Thyroid gland (tissue), 4 donors: ENCODE results near the gene HIPK3.

Experiments
- POLR2A ChIP-seq, 2 donors: fragments of 450-650 bp; IDR thresholded peaks; one replicate each; pipeline ENCODE4 v1.6.1; 2017; ENCODE audit warnings: antibody characterized with exemption in 2 of 2, mild to moderate bottlenecking in 2 of 2, moderate library complexity in 1 of 2
- TF ChIP-seq, protein P1 (sequence below), 6 experiments: fragments of 200-600 bp in 3 of 6; fragments of 450-650 bp in 3 of 6; sonication (generic) in 3 of 6; IDR thresholded peaks; one replicate each; pipeline ENCODE4 v1.5.1; 2016 to 2019; ENCODE audit warnings: antibody characterized with exemption in 6 of 6, mild to moderate bottlenecking in 2 of 6, inconsistent platforms in 1 of 6, moderate library complexity in 1 of 6

DNA sequence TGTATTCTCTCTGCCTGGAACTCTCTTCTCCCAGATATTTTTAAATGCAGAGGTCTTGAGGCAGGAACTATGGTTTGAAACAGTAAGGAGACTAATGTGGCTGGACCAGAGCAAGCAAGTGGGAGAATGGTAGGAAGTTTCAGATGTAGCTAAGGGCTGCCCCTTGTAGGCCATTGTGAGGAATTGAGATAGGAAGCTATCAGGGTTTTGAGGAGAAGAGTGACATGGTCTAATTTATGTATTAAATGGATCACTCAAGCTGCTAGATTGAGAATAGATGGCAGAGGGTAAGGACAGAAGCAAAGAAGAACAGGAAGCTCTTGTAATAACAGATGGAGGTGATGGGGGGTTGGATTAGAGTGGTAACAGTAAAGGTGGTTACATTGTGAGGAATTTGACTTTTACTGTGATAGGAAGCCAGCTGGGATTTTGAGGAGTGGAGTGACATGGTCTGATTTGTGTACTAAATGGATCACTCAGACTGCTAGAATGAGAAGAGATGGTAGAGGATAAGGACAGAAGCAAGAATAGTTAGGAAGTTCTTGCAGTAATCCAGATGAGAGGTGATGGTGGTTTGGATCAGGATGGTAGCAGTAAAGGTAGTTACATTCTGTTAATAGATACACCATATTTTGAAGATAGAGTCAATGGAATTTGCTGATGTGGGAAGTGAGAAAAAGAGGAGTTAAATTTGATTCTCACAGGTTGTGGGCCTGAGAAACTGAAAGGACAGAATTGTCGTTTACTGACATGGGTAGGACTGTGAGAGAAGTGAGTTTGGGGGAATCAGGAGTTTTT lies 63.0 kb downstream of the HIPK3 start:
- no peak for TF ChIP-seq POLR2A (IDR thresholded peaks at IDR 0.05)
- TF ChIP-seq, protein P1, sequence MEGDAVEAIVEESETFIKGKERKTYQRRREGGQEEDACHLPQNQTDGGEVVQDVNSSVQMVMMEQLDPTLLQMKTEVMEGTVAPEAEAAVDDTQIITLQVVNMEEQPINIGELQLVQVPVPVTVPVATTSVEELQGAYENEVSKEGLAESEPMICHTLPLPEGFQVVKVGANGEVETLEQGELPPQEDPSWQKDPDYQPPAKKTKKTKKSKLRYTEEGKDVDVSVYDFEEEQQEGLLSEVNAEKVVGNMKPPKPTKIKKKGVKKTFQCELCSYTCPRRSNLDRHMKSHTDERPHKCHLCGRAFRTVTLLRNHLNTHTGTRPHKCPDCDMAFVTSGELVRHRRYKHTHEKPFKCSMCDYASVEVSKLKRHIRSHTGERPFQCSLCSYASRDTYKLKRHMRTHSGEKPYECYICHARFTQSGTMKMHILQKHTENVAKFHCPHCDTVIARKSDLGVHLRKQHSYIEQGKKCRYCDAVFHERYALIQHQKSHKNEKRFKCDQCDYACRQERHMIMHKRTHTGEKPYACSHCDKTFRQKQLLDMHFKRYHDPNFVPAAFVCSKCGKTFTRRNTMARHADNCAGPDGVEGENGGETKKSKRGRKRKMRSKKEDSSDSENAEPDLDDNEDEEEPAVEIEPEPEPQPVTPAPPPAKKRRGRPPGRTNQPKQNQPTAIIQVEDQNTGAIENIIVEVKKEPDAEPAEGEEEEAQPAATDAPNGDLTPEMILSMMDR (IDR thresholded peaks at IDR 0.05): no peak
